ENCODE measurements around the gene RALGAPA1. TPM values are rescaled to one million over a fixed set of nuclear protein-coding genes. Genes with fewer than 3 reads are reported as not detected.
"Not testable (repeated sequence)": the region's sequence is repeated elsewhere in the genome, so short reads cannot be mapped to it uniquely, and the experiment has no call there.

RALGAPA1 gene
- total RNA-seq (2014; rRNA removed; shearing (Covaris generic)): 15.8 and 15.9 TPM in 2 replicates

- peak; percentile 86 for DNase-seq (ENCODE audit: low spot score)
These were observed at the start of gene RALGAPA1 for GRCh38 chr14:35808638-35809563. TSS of gene RALGAPA1 (minus strand) at chr14:35809295. CDS start at chr14:35808835, 460 bp downstream.

GRCh38 chr14:35858521-35859209 lies 49.6 kb upstream of the RALGAPA1 start:
- peak; percentile 11 for DNase-seq (ENCODE audit: low spot score)

GRCh38 chr14:35855876-35856481 lies 46.9 kb upstream of the RALGAPA1 start:
- no peak for DNase-seq (ENCODE audit: low spot score)

- no peak for DNase-seq (ENCODE audit: low spot score)
These were observed 45.7 kb upstream of the RALGAPA1 start for GRCh38 chr14:35854696-35855270.

GRCh38 chr14:35853225-35853624 lies 44.1 kb upstream of the RALGAPA1 start:
- no peak for DNase-seq (ENCODE audit: low spot score)

GRCh38 chr14:35851823-35852222 lies 42.7 kb upstream of the RALGAPA1 start:
- DNase-seq (ENCODE audit: low spot score): no peak

- no peak for DNase-seq (ENCODE audit: low spot score)
These were observed 40.0 kb upstream of the RALGAPA1 start for GRCh38 chr14:35849122-35849521.

- DNase-seq (ENCODE audit: low spot score): no peak
These were observed 38.5 kb upstream of the RALGAPA1 start for GRCh38 chr14:35847636-35848035.

GRCh38 chr14:35844494-35844893 lies 35.4 kb upstream of the RALGAPA1 start:
- no peak for DNase-seq (ENCODE audit: low spot score)

- not testable (repeated sequence) for DNase-seq (ENCODE audit: low spot score)
These were observed 33.1 kb upstream of the RALGAPA1 start for GRCh38 chr14:35842245-35842644.

- not testable (repeated sequence) for DNase-seq (ENCODE audit: low spot score)
These were observed 32.6 kb upstream of the RALGAPA1 start for GRCh38 chr14:35841704-35842103.

GRCh38 chr14:35835208-35835982 lies 26.3 kb upstream of the RALGAPA1 start:
- DNase-seq (ENCODE audit: low spot score): no peak

GRCh38 chr14:35829449-35829848 lies 20.4 kb upstream of the RALGAPA1 start:
- DNase-seq (ENCODE audit: low spot score): no peak

GRCh38 chr14:35827678-35828472 lies 18.8 kb upstream of the RALGAPA1 start:
- no peak for DNase-seq (ENCODE audit: low spot score)

GRCh38 chr14:35826952-35827416 lies 17.9 kb upstream of the RALGAPA1 start:
- DNase-seq (ENCODE audit: low spot score): no peak

GRCh38 chr14:35826218-35826951 lies 17.3 kb upstream of the RALGAPA1 start, which contains the start of gene BRMS1L:
TSS of gene BRMS1L (plus strand) at chr14:35826338. CDS start at chr14:35826517, 179 bp downstream.
- peak; percentile 94 for DNase-seq (ENCODE audit: low spot score)

- no peak for DNase-seq (ENCODE audit: low spot score)
These were observed 16.8 kb upstream of the RALGAPA1 start for GRCh38 chr14:35825968-35826217.

- not testable (repeated sequence) for DNase-seq (ENCODE audit: low spot score)
These were observed 15.5 kb upstream of the RALGAPA1 start for GRCh38 chr14:35824446-35825165.

GRCh38 chr14:35822501-35822900 lies 13.4 kb upstream of the RALGAPA1 start:
- no peak for DNase-seq (ENCODE audit: low spot score)

Data from A172 (cell line).